GF-D8 (cell line): ENCODE measurements around the gene UPF3B.
"Not testable (repeated sequence)": the region's sequence is repeated elsewhere in the genome, so short reads cannot be mapped to it uniquely, and the experiment has no call there.

Experiments
- DNase-seq: peaks from one replicate; lab custom pipeline; 2025; lab: John Stamatoyannopoulos, UW

The UPF3B gene

DNA sequence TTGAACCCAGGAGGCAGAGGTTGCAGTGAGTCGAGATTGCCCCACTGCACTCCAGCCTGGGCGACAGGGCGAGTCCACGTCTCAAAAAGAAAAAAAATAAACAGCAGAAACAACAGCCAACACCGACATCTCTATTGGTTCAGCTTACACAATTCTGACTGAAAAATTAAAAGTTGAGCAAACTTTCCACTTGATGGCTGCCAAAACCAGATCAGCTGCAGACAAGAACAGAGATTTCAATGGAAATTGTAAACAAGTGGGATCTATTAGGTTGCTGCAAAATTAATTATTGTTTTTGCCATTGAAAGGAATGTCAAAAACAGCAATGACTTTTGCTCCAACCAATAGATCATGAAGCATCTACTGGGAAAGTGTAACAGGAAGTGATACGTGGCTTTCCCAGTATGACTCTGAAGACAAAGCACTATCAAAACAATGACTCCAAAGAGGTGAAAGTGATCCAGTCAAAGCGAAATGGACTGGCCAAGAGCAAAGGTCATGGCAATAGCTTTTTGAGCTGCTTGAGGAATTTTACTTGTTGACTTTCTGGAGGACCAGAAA is 26.3 kb downstream of the UPF3B start:
- no peak for DNase-seq

DNA sequence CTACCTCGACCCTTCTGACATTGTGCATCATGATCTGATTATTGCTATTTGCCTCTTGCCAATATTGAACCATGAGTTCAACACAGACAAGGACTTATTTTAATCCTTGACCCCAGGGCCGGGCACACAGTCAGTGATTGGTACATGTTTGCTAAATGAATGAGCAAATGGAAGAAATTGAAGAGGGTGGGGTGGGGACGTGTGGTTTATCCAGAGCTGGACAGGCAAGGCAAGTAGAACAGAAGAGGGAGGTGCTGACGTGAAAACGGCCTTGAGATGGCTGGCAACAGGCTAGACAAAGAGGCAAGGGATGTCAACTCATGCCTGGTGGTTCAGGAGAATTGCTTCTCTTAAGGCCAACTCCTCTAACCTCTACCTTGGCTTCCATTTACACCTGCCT is 28.5 kb downstream of the UPF3B start:
- not testable (repeated sequence) for DNase-seq

DNA sequence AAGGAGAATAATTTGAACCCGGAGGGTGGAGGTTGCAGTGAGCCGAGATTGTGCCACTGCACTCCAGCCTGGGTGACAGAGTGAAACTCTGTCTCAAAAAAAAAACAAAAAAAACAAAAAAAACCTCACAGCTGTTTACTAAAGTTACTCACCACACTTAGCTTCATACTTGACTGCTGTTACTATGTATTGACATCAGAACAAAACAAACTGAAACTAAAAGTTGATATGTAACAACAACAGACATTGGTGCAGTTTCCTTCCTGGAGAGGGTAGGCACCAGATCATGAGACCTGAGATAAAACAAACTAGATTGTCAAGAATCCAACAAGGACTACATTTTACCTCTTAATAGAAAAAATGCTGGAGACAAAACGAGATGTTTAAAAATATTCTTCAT is 31.1 kb downstream of the UPF3B start:
- DNase-seq, result not testable (repeated sequence)

DNA sequence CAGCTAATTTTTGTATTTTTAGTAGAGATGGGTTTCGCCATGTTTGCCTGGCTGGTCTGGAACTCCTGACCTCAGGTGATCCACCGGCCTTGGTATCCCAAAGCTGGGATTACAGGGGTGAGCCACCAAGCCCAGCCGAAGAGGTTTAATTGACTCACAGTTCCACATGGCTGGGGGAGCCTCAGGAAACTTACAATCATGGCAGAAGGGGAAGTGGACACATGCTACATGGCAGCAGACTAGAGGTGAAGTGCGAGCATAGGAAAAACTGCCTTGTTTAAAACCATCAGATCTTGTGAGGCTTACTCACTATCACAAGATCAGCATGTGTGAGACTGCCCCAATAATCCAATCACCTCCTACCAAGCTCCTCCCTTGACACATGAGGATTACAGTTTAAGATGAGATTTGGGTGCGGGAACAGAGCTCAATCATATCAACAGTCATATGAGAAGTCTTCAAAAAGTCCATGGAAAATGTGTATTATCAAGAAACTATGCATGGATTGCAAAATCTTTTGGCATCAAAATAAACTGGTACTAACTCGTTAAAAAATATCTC is 35.6 kb downstream of the UPF3B start:
- no peak for DNase-seq

DNA sequence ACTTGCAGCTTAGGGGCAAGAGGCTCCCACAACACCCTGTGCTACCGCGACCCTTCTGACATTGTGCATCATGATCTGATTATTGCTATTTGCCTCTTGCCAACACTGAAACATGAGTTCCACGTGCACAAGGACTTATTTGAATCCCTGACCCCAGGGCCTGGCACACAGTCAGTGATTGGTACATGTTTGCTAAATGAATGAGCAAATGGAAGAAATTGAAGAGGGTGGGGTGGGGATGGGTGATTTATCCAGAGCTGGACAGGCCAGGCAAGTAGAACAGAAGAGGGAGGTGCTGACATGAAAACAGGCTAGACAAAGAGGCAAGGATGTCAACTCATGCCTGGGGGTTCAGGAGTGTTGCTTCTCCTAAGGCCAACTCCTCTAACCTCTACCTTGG is 36.5 kb downstream of the UPF3B start:
- DNase-seq, result no peak

DNA sequence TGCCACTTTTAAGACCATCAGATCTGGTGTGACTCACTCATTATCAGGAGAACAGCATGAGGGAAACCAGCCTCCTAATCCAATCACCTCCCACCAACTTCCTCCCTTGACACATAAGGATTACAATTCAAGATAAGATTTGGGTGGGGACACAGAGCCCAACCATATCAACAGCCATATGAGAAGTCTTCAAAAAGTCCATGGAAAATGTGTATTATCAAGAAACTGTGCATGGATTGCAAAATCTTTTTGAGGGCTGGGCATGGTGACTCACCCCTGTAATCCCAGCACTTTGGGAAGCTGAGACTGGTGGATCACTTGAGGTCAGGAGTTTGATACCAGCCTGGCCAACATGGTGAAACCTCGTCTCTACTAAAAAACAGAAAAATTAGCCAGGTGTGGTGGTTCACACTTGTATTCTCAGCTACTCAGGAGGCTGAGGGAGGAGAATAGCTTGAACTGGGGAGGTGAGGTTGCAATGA is 43.5 kb downstream of the UPF3B start:
- peak; percentile 2 for DNase-seq

DNA sequence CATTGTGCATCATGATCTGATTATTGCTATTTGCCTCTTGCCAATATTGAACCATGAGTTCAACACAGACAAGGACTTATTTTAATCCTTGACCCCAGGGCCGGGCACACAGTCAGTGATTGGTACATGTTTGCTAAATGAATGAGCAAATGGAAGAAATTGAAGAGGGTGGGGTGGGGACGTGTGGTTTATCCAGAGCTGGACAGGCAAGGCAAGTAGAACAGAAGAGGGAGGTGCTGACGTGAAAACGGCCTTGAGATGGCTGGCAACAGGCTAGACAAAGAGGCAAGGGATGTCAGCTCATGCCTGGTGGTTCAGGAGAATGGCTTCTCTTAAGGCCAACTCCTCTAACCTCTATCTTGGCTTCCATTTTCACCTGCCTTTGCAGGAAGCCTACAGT is 44.3 kb downstream of the UPF3B start:
- DNase-seq, result not testable (repeated sequence)

DNA sequence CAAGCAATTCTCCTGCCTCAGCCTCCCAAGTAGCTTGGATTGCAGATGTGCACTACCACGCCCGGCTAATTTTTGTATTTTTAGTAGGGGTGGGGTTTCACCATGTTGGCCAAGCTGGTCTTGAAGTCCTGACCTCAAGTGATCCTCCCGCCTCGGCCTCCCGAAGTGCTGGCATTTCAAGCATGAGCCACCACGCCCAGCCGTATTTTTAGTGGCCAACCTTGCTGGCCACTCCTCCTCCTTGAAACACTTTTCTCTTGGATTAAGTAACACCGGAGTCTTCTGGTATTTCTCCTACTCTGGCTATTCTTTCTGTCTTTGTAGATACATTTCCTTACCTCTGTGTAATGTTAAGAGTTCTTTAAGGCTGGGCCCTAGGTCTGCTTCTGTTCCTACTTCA is 50.2 kb downstream of the UPF3B start:
- no peak for DNase-seq

DNA sequence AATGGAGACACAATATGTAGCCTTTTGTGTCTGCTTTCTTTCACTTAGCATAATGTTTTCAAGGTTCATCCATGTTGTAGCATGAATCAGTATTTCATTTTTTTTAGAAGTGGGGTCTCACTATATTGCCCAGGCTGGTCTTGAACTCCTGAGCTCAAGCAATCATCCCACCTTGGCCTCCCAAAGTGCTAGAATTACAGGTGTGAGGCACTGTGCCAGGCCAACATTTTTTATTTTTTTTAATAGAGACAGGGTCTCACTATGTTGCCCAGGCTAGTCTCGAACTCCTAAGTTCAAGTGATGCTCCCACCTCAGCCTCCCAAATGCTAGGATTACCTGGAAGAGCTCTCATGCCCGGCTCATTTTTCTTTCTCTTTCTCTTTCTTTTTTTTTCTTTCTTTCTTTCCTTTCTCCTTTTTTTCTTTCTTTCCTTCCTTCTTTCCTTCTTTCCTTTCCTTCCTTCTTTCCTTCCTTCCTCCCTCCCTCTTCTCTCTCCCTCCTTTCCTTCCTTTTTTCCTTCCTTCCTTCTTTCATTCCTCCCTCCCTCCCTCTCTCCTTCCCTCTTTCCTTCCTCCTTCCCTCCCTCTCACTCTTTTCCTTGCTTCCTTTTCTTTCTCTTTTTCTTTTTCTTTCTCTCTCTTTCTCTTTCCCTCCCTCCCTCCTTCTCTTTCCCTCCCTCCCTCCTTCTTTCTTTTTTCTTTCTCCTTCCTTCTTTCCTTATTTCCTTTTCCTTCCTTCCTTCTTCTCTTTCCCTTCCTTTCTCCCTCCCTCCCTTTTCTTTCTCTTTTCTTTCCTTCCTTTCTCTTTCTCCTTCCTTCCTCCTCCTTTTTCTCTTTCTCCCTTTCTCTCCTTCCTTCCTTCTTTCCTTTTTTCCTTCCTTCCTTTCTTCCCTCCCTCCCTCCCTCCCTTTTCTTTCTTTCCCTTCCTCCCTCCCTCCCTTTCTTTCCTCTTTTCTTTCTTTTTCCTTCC is 51.2 kb downstream of the UPF3B start:
- no peak for DNase-seq

DNA sequence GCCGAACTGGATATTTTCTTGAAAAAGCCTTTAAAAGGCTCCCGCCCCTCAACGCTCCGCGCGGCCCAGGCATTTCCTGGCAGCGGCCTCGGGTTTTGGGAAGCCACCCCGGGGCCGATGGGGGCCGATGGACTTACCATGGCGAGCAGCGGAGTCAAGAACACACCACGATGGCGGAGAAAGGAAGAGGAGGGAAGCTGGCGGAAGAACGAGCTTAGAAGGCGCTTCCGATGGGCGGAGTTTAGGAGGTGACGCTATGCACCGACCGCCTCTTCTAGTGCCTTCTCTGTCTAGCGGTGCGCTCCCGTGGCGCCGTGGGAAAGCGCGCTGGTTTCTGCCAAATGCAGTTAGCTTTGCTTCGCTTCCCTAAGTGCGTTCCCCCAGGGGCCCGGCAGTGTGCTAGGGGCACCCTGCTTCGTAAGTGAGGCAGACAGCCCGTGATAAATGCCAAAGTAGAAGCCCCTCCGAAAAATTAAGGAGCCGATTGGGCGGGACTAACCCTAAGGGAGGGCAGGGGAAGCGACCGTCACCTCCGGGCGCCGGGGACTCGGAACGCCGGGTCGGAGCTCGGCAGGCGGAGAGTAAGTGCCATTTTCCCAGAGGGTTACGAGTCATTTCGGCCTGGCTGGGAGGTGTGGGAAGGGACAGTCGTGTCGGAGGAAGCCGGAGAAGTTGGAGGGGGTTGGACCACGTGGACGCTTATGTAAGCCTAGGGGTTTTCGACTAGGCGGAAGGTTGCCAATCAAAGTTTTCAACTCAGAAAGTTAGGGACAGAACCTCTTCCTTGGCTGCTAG is 61.1 kb downstream of the UPF3B start, which contains the start of gene RPL39:
TSS of gene RPL39 (minus strand) at position 194 of the 795 bp plus-strand sequence. CDS start at position 140, 54 bp downstream.
- DNase-seq, result peak; percentile 71

DNA sequence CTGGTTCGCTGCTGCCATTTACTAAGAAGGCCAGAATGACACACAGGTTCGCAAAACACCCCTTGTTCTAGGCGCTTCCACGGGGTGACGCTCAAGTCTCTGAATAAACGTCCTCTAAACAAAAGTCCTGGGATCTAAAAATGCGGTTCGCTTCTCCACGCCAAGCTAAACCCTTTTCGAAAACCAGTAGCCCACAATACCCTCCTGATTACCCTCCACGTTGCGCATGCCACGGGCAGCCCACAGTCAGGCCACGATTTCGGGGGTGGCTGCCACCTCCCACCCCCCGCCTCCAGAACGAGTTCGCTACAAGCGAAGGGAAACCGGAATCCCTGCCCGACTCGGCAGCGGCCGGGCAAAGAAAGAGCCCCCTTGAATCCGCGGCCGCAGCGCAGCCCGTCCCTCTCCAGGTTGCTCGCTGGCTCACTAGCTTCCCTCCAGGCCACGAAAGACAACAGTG is 61.8 kb downstream of the UPF3B start:
- DNase-seq, result no peak

DNA sequence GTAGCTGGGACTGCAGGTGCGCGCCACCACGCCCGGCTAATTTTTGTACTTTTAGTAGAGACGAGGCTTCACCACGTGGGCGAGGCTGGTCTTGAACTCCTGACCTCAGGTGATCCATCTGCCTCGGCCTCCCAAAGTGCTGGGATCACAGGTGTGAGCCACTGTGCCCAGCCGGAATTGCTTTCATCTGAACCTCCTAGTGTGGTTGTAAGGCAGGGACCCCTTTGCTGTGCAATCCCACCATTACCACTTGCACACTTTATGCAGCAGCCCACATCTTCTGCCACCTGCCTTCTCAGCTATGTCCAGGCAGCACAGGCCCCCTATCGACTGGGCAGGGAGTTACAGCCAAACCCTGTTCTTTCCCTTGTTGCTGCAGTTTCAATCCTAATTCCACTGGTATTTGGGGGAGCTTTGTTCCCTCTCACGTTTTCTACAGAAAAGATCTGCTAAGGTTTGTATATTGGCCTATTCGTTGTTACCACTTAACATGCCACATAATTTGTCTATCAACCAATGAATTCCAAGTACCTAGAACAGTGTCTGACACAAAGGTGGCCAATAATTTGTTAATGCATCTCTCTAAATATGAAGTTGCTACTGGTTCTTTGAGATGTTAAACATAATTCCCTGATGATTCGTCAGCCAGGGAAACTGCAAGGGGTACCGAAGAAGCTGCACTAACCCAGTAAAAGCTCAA is 67.9 kb downstream of the UPF3B start:
- DNase-seq, result no peak
